ENCODE measurements around the gene UBE2J2. TPM values are rescaled to one million over a fixed set of nuclear protein-coding genes. Genes with fewer than 3 reads are reported as not detected.

The UBE2J2 gene
- total and polyA plus RNA-seq, 2 experiments from 2014 or later, result 47.1 to 70.2 TPM

GRCh38 chr1:1216770-1217620, 56.7 kb downstream of the UBE2J2 start:
- Mint-ChIP-seq H3K9me3 (no peaks in the 10 kb centered on the region), H3K4me3 (no peak overlapping the region; the same call in 2 of the 3 replicates), H3K27ac (no peak overlapping the region), H3K27me3 (ENCODE audit: insufficient read depth, low read depth, poor library complexity) (peaks cover 10% of the 10 kb centered on the region), H3K4me1 (no peaks in the 10 kb centered on the region), H3K36me3 (ENCODE audit: low read depth) (peaks cover 22% of the 10 kb centered on the region)
- H3K9me2 ChIP-seq (ENCODE audit: insufficient read depth), result no peaks in the 10 kb centered on the region
- H3K4me2 ChIP-seq, result no peak overlapping the region
- no peak for ATAC-seq
- no peak for TF ChIP-seq ETS1 (IDR thresholded peaks at IDR 0.05)
- TF ChIP-seq CTCF (conservative IDR thresholded peaks at IDR 0.05; ENCODE audit: low read depth in 2 of 2), result no peak
- TF ChIP-seq ZNF462 (CRISPR knock-in tag; IDR thresholded peaks at IDR 0.05), result no peak
- TF ChIP-seq POLR2AphosphoS5 (IDR thresholded peaks at IDR 0.05; ENCODE audit: low read depth), result no peak
- no peak for TF ChIP-seq REST (IDR thresholded peaks at IDR 0.05; ENCODE audit: unreplicated experiment)
- no peak for TF ChIP-seq EZH2phosphoT487 (IDR thresholded peaks at IDR 0.05; ENCODE audit: unreplicated experiment)
- TF ChIP-seq STAT1 (IDR thresholded peaks at IDR 0.05; ENCODE audit: unreplicated experiment), result no peak
- TF ChIP-seq EZH2 (IDR thresholded peaks at IDR 0.05; ENCODE audit: low read depth, unreplicated experiment), result no peak
- no peak for TF ChIP-seq ZNF331 (CRISPR knock-in tag; IDR thresholded peaks at IDR 0.05; ENCODE audit: low read depth)
- TF ChIP-seq ZNF114 (CRISPR knock-in tag; IDR thresholded peaks at IDR 0.05), result no peak
- no peak for TF ChIP-seq CREB1 (CRISPR knock-in tag; IDR thresholded peaks at IDR 0.05; ENCODE audit: low read depth)
- no peak for TF ChIP-seq JUNB (IDR thresholded peaks at IDR 0.05; ENCODE audit: unreplicated experiment)
- TF ChIP-seq NANOG (IDR thresholded peaks at IDR 0.05; ENCODE audit: borderline replicate concordance), result no peak
- H3K4me3 ChIP-seq, result no peak overlapping the region
- H3F3A ChIP-seq (replicated peaks; ENCODE audit: low read depth), result no peaks in the 10 kb centered on the region
- H3K27ac ChIP-seq (ENCODE audit: low read depth), result no peak overlapping the region
- H3K27me3 ChIP-seq (ENCODE audit: insufficient read depth), result no peaks in the 10 kb centered on the region
- no peak for DNase-seq (ENCODE audit: low spot score)
- no peaks in the 10 kb centered on the region; the same call in 1 of the 2 replicates for H4K20me1 ChIP-seq (replicated peaks; ENCODE audit: insufficient read depth)
- H3K36me3 ChIP-seq (ENCODE audit: insufficient read depth), result peaks cover 4% of the 10 kb centered on the region; the same call in 1 of the 2 replicates
- no peak overlapping the region for H2AFZ ChIP-seq
- H3K79me2 ChIP-seq (replicated peaks; ENCODE audit: insufficient read depth), result no peaks in the 10 kb centered on the region
- H3K4me1 ChIP-seq (ENCODE audit: insufficient read depth), result no peaks in the 10 kb centered on the region

Measured in GM23338 (cell line).